ENCODE results near the gene CNIH2.
A peak's percentile ranks its signal among the peaks of the same experiment; 100 is the strongest.

Gene CNIH2

GRCh38 chr11:66328302-66329144, 50.5 kb downstream of the CNIH2 start (continued):
- TF ChIP-seq ZNF132 (tag by site-specific recombination; IDR thresholded peaks at IDR 0.05; ENCODE audit: borderline replicate concordance) (no peak), GFI1B (tag by site-specific recombination; IDR thresholded peaks at IDR 0.05) (no peak), ZNF449 (tag by site-specific recombination; IDR thresholded peaks at IDR 0.05) (no peak), ZNF521 (tag by site-specific recombination; IDR thresholded peaks at IDR 0.05) (no peak), ZFP41 (tag by site-specific recombination; IDR thresholded peaks at IDR 0.05; ENCODE audit: borderline replicate concordance) (no peak), ZXDB (tag by site-specific recombination; IDR thresholded peaks at IDR 0.05) (no peak), ZNF18 (tag by site-specific recombination; IDR thresholded peaks at IDR 0.05) (no peak), ZNF140 (tag by site-specific recombination; IDR thresholded peaks at IDR 0.05) (no peak), ZNF280C (tag by site-specific recombination; IDR thresholded peaks at IDR 0.05) (no peak), KLF1 (tag by site-specific recombination; IDR thresholded peaks at IDR 0.05) (0 out of 2 replicates have a peak, but pooled peaks have one; percentile 2), ZBTB8A (tag by site-specific recombination; IDR thresholded peaks at IDR 0.05) (no peak), ZNF843 (tag by site-specific recombination; IDR thresholded peaks at IDR 0.05) (no peak), ZNF610 (tag by site-specific recombination; IDR thresholded peaks at IDR 0.05; ENCODE audit: borderline replicate concordance) (no peak), ZNF324 (tag by site-specific recombination; IDR thresholded peaks at IDR 0.05) (no peak), ZNF473 (tag by site-specific recombination; IDR thresholded peaks at IDR 0.05) (no peak), ZNF302 (tag by site-specific recombination; IDR thresholded peaks at IDR 0.05; ENCODE audit: low read depth) (no peak), ZNF133 (tag by site-specific recombination; IDR thresholded peaks at IDR 0.05) (no peak), ZNF146 (tag by site-specific recombination; IDR thresholded peaks at IDR 0.05) (no peak), MZF1 (tag by site-specific recombination; IDR thresholded peaks at IDR 0.05; ENCODE audit: borderline replicate concordance) (no peak), KLF17 (tag by site-specific recombination; IDR thresholded peaks at IDR 0.05) (peak; percentile 62; the same call in 1 of the 2 replicates), ZNF660 (tag by site-specific recombination; IDR thresholded peaks at IDR 0.05) (no peak), MYNN (tag by site-specific recombination; IDR thresholded peaks at IDR 0.05; ENCODE audit: borderline replicate concordance) (no peak), ZNF280D (tag by site-specific recombination; IDR thresholded peaks at IDR 0.05) (no peak), PBX3 (CRISPR knock-in tag; IDR thresholded peaks at IDR 0.05) (no peak), ZBTB7A (tag by site-specific recombination; IDR thresholded peaks at IDR 0.05; ENCODE audit: low read depth) (no peak; the same call in 1 of the 2 replicates), ZNF692 (tag by site-specific recombination; IDR thresholded peaks at IDR 0.05) (peak; percentile 47; the same call in 1 of the 2 replicates), ZNF768 (tag by site-specific recombination; IDR thresholded peaks at IDR 0.05) (no peak)
